H9 (cell line): ENCODE measurements around the gene KCTD17. TPM values are rescaled to one million over a fixed set of nuclear protein-coding genes. Genes with fewer than 3 reads are reported as not detected.

Experiments used
- DNase-seq: peaks from one replicate; pipeline ENCODE4 v3.0.0-alpha.2; 2017
- H2AFZ ChIP-seq: one replicate; pipeline ENCODE4 v1.6.1; 2013; ENCODE audit warnings: mild to moderate bottlenecking, low read length, control low read depth, moderate library complexity
- H2AK5ac ChIP-seq: 2 replicates; pipeline ENCODE4 v1.6.1; 2013; ENCODE audit warnings: low read length, control low read depth, mixed read lengths; ENCODE audit not compliant: insufficient read length
- H2BK120ac ChIP-seq: one replicate; pipeline ENCODE4 v1.6.1; 2013; ENCODE audit warnings: low read depth, mild to moderate bottlenecking, low read length, control low read depth, inconsistent platforms; ENCODE audit not compliant: poor library complexity, severe bottlenecking
- H2BK12ac ChIP-seq: 2 replicates; pipeline ENCODE4 v1.6.1; 2013; ENCODE audit warnings: low read length, control low read depth, mixed read lengths, low read depth; ENCODE audit not compliant: insufficient read length
- H2BK15ac ChIP-seq: 2 replicates; pipeline ENCODE4 v1.6.1; 2013; ENCODE audit warnings: low read depth, low read length, control low read depth
- H2BK20ac ChIP-seq: one replicate; pipeline ENCODE4 v1.6.1; 2013; ENCODE audit warnings: low read depth, mild to moderate bottlenecking, low read length, control low read depth, inconsistent platforms; ENCODE audit not compliant: poor library complexity, severe bottlenecking
- H2BK5ac ChIP-seq: 2 replicates; pipeline ENCODE4 v1.6.1; 2013; ENCODE audit warnings: low read length, control low read depth, mixed read lengths; ENCODE audit not compliant: insufficient read length
- H3K14ac ChIP-seq: 2 replicates; pipeline ENCODE4 v1.6.1; 2013; ENCODE audit warnings: low read length, control low read depth; ENCODE audit not compliant: insufficient read depth
- H3K18ac ChIP-seq: 2 replicates; pipeline ENCODE4 v1.6.1; 2013; ENCODE audit warnings: low read depth, mild to moderate bottlenecking, mixed read lengths, low read length, control low read depth; ENCODE audit not compliant: insufficient read length
- H3K23ac ChIP-seq: 2 replicates; pipeline ENCODE4 v1.6.1; 2013; ENCODE audit warnings: low read length, control low read depth, mixed read lengths, low read depth; ENCODE audit not compliant: insufficient read length
- H3K23me2 ChIP-seq: 2 replicates; pipeline ENCODE4 v1.6.1; 2013; ENCODE audit warnings: low read depth, mild to moderate bottlenecking, mixed read lengths, low read length, control low read depth; ENCODE audit not compliant: insufficient read length, poor library complexity, severe bottlenecking
- H3K27ac ChIP-seq: 2 replicates; pipeline ENCODE4 v1.5.1; 2013; ENCODE audit warnings: low read length, control low read depth, mixed read lengths, low read depth; ENCODE audit not compliant: insufficient read length
- H3K27me3 ChIP-seq: 2 replicates; pipeline ENCODE4 v1.6.1; 2013; ENCODE audit warnings: low read length, control low read depth, inconsistent platforms; ENCODE audit not compliant: insufficient read depth
- H3K4ac ChIP-seq: 2 replicates; pipeline ENCODE4 v1.6.1; 2013; ENCODE audit warnings: low read depth, mild to moderate bottlenecking, control low read depth, inconsistent platforms, low read length, moderate library complexity
- H3K4me1 ChIP-seq: 2 replicates; pipeline ENCODE4 v1.6.1; 2013; ENCODE audit warnings: low read length, control low read depth, inconsistent platforms; ENCODE audit not compliant: insufficient read depth
- H3K4me2 ChIP-seq: 2 replicates; pipeline ENCODE4 v1.6.1; 2013; ENCODE audit warnings: low read length, control low read depth, mixed read lengths; ENCODE audit not compliant: insufficient read length, insufficient read depth
- H3K56ac ChIP-seq: 2 replicates; pipeline ENCODE4 v1.6.1; 2013; ENCODE audit warnings: low read depth, mild to moderate bottlenecking, mixed read lengths, low read length, control low read depth; ENCODE audit not compliant: insufficient read length
- H3K79me1 ChIP-seq: 2 replicates; pipeline ENCODE4 v1.6.1; 2013; ENCODE audit warnings: low read depth, mild to moderate bottlenecking, moderate library complexity, low read length, control low read depth, inconsistent platforms; ENCODE audit not compliant: insufficient read depth, poor library complexity, severe bottlenecking
- H3K79me2 ChIP-seq: 2 replicates; pipeline ENCODE4 v1.6.1; 2013; ENCODE audit warnings: low read length, control low read depth, inconsistent platforms; ENCODE audit not compliant: insufficient read depth
- H3K9ac ChIP-seq: 2 replicates; pipeline ENCODE4 v1.6.1; 2013; ENCODE audit warnings: low read length, control low read depth, mixed read lengths; ENCODE audit not compliant: insufficient read length; ENCODE audit errors: extremely low read depth
- H3K9me3 ChIP-seq: one replicate; pipeline ENCODE4 v1.6.1; 2013; ENCODE audit warnings: low read depth, low read length, inconsistent platforms; ENCODE audit not compliant: control insufficient read depth
- H3T11ph ChIP-seq: one replicate; pipeline ENCODE4 v1.6.1; 2013; ENCODE audit warnings: mild to moderate bottlenecking, low read length, control low read depth, inconsistent platforms
- H4K20me1 ChIP-seq: one replicate; pipeline ENCODE4 v1.6.1; 2013; ENCODE audit not compliant: control insufficient read depth, insufficient read length, insufficient read depth
- H4K5ac ChIP-seq: 2 replicates; pipeline ENCODE4 v1.6.1; 2013; ENCODE audit warnings: low read depth, mild to moderate bottlenecking, mixed read lengths, low read length, control low read depth; ENCODE audit not compliant: insufficient read length
- H4K8ac ChIP-seq: replicated peaks from 2 replicates; pipeline ENCODE4 v1.6.1; 2013; ENCODE audit warnings: low read length, control low read depth, mixed read lengths, low read depth; ENCODE audit not compliant: insufficient read length
- H4K91ac ChIP-seq: 2 replicates; pipeline ENCODE4 v1.6.1; 2013; ENCODE audit warnings: low read depth, mild to moderate bottlenecking, moderate library complexity, mixed read lengths, low read length, control low read depth; ENCODE audit not compliant: insufficient read length
- H3K27ac Mint-ChIP-seq, 3 experiments: 2 replicates in 2 of 3; 3 replicates in 1 of 3; pipeline ENCODE4 v1.8.0; 2020 to 2021; ENCODE audit warnings: mixed read lengths in 3 of 3, mild to moderate bottlenecking in 1 of 3, moderate library complexity in 1 of 3
- H3K27me3 Mint-ChIP-seq: 2 replicates; pipeline ENCODE4 v1.8.0; 2021; ENCODE audit warnings: low read depth, mild to moderate bottlenecking, moderate library complexity, mixed read lengths
- H3K36me3 Mint-ChIP-seq, 3 experiments: 2 replicates in 2 of 3; 3 replicates in 1 of 3; pipeline ENCODE4 v1.8.0; 2020 to 2021; ENCODE audit warnings: low read depth in 3 of 3, mixed read lengths in 3 of 3; ENCODE audit not compliant: insufficient read depth in 1 of 3
- H3K4me1 Mint-ChIP-seq, 2 experiments: 2 replicates each; pipeline ENCODE4 v1.8.0; 2020; ENCODE audit warnings: mixed read lengths in 2 of 2
- H3K4me3 Mint-ChIP-seq, 2 experiments: 2 replicates in 1 of 2; 3 replicates in 1 of 2; pipeline ENCODE4 v1.8.0; 2020 to 2021; ENCODE audit warnings: mild to moderate bottlenecking in 2 of 2, mixed read lengths in 2 of 2, moderate library complexity in 1 of 2
- H3K9me3 Mint-ChIP-seq, 2 experiments: 2 replicates in 1 of 2; 3 replicates in 1 of 2; pipeline ENCODE4 v1.8.0; 2020; ENCODE audit warnings: mild to moderate bottlenecking in 2 of 2, mixed read lengths in 2 of 2, moderate library complexity in 1 of 2
- CTCF ChIP-seq: fragments of 200-600 bp; sonication (generic); conservative IDR thresholded peaks from 3 replicates; pipeline ENCODE4 v1.8.0; 2021; ENCODE audit warnings: antibody characterized with exemption, mild to moderate bottlenecking
- WGBS: extraction: QIAGEN DNeasy Blood & Tissue Kit; methylation state at CpG from one replicate; pipeline ENCODE4 v1.1.7; 2013; ENCODE audit warnings: missing lambda C conversion rate, low lambda C conversion rate, mixed read lengths; ENCODE audit not compliant: insufficient read length; ENCODE audit errors: extremely low coverage; 5-methylcytosine and 5-hydroxymethylcytosine counted together
- total RNA-seq: library from RNA; stranded (reverse); gene quantifications from 2 replicates; pipeline ENCODE4 v1.2.1, GENCODE V29; 2021

KCTD17 gene
- total RNA-seq, 1 experiment from 2014 or later, result 34.1 TPM

GRCh38 chr22:37045958-37046357, 5.6 kb upstream of the KCTD17 start:
- no peaks in the 10 kb centered on the region for H3K36me3 Mint-ChIP-seq
- H3K23me2 ChIP-seq, result no peaks in the 10 kb centered on the region
- H4K8ac ChIP-seq, result no peak overlapping the region
- no peaks in the 10 kb centered on the region for H3K79me2 ChIP-seq
- no peaks in the 10 kb centered on the region for H4K20me1 ChIP-seq
- no peak overlapping the region for H3T11ph ChIP-seq
- H3K27ac ChIP-seq, result no peak overlapping the region
- no peak for DNase-seq
- no peak overlapping the region for H2BK12ac ChIP-seq
- peaks cover 9 to 19% of the 10 kb centered on the region in 2 experiments for H3K4me1 Mint-ChIP-seq
- H3K23ac ChIP-seq, result no peak overlapping the region
- H3K56ac ChIP-seq, result no peak overlapping the region
- no peaks in the 10 kb centered on the region for H3K4me1 ChIP-seq
- no peak overlapping the region for H4K5ac ChIP-seq
- no peak overlapping the region for H3K4me2 ChIP-seq
- H3K14ac ChIP-seq, result no peak overlapping the region
- H3K27me3 ChIP-seq, result no peaks in the 10 kb centered on the region; the same call in 1 of the 2 replicates
- H2BK5ac ChIP-seq, result no peak overlapping the region
- H3K9me3 Mint-ChIP-seq, result no peaks in the 10 kb centered on the region; a peak in 1 of 5 replicates
- H3K9me3 ChIP-seq, result no peaks in the 10 kb centered on the region
- no peak overlapping the region for H2BK120ac ChIP-seq
- no peak overlapping the region for H3K4ac ChIP-seq
- no peak overlapping the region for H3K27ac Mint-ChIP-seq
- H2BK20ac ChIP-seq, result no peak overlapping the region
- no peak overlapping the region for H4K91ac ChIP-seq
- no peaks in the 10 kb centered on the region for H3K79me1 ChIP-seq
- WGBS, result no CpG with 5 or more reads among the region's 4 CpGs
- H3K9ac ChIP-seq, result no peak overlapping the region
- peaks cover 38% of the 10 kb centered on the region for H3K27me3 Mint-ChIP-seq
- no peak overlapping the region for H2AK5ac ChIP-seq
- no peak overlapping the region for H3K4me3 Mint-ChIP-seq
- H2BK15ac ChIP-seq, result no peak overlapping the region
- TF ChIP-seq CTCF, result peak; percentile 84
- no peak overlapping the region for H2AFZ ChIP-seq
- H3K18ac ChIP-seq, result no peak overlapping the region
